Cardiac septum (tissue), 1 donor: ENCODE data around the gene FXYD4. TPM values are rescaled to one million over a fixed set of nuclear protein-coding genes. Genes with fewer than 3 reads are reported as not detected.
A peak's percentile ranks its signal among the peaks of the same experiment; 100 is the strongest.

Experiments
- DNase-seq: peaks from one replicate; pipeline ENCODE4 v3.0.0-alpha.2; 2020; ENCODE audit warnings: low spot score
- intact Hi-C: fragments of 100-400 bp; cut with DNase I; formaldehyde crosslinking; loops from one replicate; pipeline ENCODE4 v1.14.0; 2022
- total RNA-seq: library from RNA; stranded (reverse); fragmentation: NEBNext Ultra II Directional; extraction: Animal tissue kit (Norgen Biotek cat#: 25700); gene quantifications from one replicate; pipeline ENCODE4 v1.2.1, GENCODE V29; 2021
- donor health status: DM: no; HTN: no; CAD: no.

The FXYD4 gene
- total RNA-seq, 1 donor from 2014 or later: not detected

GRCh38 chr10:43370671-43371215, 693 bp upstream of the FXYD4 start:
- DNase-seq: no peak
- intact Hi-C loops: no loop called here

GRCh38 chr10:43372765-43373361, 1.4 kb downstream of the FXYD4 start:
- no peak for DNase-seq
- intact Hi-C loops: no loop called here

- intact Hi-C loops: no loop called here
These were observed 2.0 kb downstream of the FXYD4 start for GRCh38 chr10:43373461-43373860.

GRCh38 chr10:43374194-43374593, 2.8 kb downstream of the FXYD4 start:
- DNase-seq: no peak
- intact Hi-C loops: no loop called here

More at GRCh38 chr10:43373461-43373860, 2.0 kb downstream of the FXYD4 start:
- no peak for DNase-seq

- peak; percentile 68 for DNase-seq
- intact Hi-C loops: no loop called here
These were observed 4.1 kb downstream of the FXYD4 start for GRCh38 chr10:43375401-43376020.

GRCh38 chr10:43376046-43376635, 4.7 kb downstream of the FXYD4 start:
- intact Hi-C loops: no loop called here
- DNase-seq: peak; percentile 53

GRCh38 chr10:43376828-43377423, 5.5 kb downstream of the FXYD4 start:
- intact Hi-C loops: no loop called here
- DNase-seq: peak; percentile 69

GRCh38 chr10:43377424-43377883, 6.0 kb downstream of the FXYD4 start:
- DNase-seq: peak; percentile 55
- intact Hi-C loops: no loop called here

- peak; percentile 5 for DNase-seq
- intact Hi-C loops: no loop called here
These were observed 9.3 kb downstream of the FXYD4 start for GRCh38 chr10:43380610-43381222.

GRCh38 chr10:43383204-43383971, 12.0 kb downstream of the FXYD4 start:
- peak; percentile 53 for DNase-seq
- intact Hi-C loops: no loop called here

- peak; percentile 47 for DNase-seq
- intact Hi-C loops: no loop called here
These were observed 13.1 kb downstream of the FXYD4 start for GRCh38 chr10:43384252-43385221.

DNA sequence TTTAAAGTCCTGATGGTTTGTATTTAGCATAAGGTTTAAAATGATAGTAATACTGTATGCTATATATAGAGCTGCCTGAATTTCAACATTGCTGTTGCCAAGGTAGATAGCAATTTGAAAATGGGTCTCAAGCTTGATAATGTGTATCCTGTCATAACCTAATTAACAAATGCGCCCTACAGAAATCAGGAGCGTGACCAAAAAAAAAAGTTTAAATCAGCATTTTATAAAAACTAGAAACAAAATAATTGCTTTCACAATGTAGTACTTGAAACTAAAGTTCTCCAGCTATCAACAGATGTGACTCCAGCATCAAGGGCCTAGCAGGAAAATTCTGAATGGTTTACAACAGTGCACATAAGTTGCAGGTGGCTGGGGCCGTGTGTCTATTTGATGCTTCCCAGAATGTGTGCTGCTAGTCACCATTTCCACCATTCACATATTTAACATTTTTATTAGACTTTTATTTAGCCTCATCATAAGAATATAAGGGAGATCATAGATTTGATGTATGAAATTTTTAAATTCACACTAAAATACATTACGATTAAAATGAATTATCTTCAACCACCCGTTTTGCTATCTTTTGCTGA, 14.1 kb downstream of the FXYD4 start:
- DNase-seq: no peak
- intact Hi-C loops: no loop called here

DNA sequence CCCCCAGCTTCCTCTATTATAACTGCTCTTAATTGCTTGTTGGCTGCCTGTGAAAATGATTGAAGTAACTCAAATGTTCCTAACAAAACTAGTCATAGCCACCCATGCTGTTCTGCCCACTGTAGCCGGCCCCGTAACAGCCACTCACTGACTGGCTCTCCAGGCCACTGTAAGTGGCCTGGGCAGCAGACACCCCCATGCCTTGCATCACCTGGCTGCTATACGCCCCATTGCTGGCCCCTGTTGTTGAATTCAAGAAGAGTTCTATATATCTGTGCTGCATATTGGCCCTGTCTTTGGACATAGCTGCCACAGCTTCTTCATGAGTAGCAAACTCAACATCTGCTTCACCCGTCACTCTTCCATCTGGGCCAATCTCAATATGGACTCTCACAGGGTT, 15.1 kb downstream of the FXYD4 start:
- intact Hi-C loops: no loop called here
- DNase-seq: peak; percentile 53

- intact Hi-C loops: no loop called here
- DNase-seq: peak; percentile 59
These were observed 15.7 kb downstream of the FXYD4 start for GRCh38 chr10:43386981-43387677.

DNA sequence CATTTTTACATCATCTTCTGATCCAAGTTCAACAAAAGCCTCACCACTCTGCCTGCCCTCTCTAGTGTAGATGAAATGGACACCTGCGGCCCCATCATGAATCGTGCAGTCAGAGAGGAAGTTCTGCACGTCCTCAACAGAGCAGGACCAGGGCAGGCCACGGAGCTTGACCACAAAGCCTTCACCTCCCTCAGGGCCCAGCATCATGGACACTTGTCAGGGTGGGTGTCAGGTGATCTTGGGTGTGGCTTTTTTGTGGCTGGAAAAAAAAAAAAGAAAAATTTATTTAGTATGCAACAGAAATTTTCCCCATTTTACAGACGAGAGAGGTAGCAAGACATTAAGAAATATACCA, 16.2 kb downstream of the FXYD4 start:
- DNase-seq: no peak
- intact Hi-C loops: no loop called here

DNA sequence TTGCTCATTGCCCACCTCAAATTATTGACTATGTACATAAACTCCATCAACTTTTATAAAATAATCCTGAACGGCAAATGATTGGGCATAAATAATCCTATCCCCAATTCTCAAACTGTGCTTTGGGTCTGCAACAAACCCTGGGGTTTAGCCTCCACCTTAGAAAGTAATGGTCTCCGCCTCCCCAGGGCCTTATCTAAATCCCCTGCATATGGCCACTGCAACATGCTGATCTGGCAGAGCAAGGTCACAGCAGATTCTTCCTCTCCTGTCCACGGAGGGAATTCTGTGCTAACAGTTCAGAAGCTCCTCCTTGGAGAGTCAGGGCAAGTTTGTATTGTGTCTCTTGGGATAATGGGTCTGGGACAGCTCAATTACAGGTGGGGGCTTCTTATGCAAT, 18.4 kb downstream of the FXYD4 start:
- DNase-seq: no peak
- intact Hi-C loops: no loop called here

DNA sequence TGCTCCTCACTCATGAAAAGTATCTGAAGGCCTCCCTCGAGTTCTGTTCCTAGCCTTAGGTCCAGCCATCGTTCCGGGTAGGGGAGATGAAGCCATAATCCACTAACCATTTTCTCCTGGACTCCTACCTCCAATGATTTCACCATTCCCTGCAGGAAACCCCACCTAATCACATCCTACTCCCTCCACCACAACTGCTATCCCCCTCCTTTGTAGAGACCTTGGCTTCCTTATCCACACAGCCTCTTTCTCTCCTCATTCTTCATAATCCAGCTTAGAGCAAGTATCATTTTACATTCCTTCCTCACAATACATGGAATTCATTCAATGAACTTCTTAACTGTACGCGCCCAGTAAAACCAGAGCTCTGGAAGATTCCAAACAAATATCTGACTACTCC, 18.9 kb downstream of the FXYD4 start:
- peak; percentile 31 for DNase-seq
- intact Hi-C loops: no loop called here
